ENCODE data around the gene WDFY3.
"Not testable (repeated sequence)": the region's sequence is repeated elsewhere in the genome, so short reads cannot be mapped to it uniquely, and the experiment has no call there.

The WDFY3 gene

DNA sequence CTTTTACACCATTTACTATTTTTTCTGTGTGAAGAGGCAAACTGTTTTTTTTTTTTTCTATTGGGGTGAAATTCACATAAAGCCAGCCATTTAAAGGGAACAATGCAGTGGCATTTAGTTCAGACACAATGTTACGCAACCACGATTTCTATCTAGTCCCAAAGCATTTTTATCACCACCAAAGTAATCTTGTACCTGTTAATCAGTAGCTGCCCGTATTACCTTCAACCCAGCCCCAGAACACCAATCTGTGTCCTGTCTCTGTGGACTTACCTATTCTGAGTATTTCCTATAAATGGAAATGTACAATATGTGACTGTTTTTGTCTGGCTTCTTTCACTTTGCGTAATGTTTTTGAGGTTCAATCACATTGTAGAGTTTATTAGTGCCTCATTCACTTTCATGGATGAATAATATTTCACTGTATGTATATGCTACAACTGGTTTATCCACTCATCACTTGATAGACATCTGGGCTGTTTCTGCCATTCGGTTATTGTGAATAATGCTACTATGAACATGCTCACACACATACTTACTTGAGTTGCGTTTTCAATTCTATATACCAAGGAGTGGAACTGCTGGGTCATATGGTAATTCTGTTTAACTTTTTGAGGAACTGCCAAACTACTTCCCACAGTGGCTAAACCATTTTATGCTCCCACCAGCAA is 267.4 kb downstream of the WDFY3 start:
- no peak for DNase-seq

DNA sequence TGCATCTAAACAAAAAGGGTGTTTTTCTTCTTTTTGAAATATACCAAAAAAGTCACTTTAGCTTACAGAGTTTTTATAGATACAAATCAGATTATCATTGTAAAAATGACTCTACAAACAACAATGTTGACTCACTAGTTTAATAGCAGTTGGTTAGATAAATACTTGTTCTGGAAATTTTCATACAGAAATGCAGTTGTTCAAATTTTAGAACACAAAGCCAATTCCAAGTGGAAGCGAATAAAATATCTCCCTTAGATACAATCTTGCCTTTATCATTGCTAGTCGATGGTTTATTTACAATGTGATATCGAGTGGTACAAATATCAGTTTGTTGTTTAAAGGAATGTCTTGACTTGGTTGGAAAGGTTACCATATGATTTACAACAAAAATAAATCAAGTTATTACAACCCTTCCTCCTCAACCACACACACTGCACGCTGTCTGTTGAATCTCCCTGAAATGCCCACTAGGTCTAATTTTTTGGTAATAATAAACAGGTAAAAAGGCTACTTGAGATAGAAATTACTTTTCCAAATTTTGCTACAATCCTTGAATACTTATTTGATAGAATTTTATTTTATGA is 268.8 kb downstream of the WDFY3 start:
- no peak for DNase-seq

DNA sequence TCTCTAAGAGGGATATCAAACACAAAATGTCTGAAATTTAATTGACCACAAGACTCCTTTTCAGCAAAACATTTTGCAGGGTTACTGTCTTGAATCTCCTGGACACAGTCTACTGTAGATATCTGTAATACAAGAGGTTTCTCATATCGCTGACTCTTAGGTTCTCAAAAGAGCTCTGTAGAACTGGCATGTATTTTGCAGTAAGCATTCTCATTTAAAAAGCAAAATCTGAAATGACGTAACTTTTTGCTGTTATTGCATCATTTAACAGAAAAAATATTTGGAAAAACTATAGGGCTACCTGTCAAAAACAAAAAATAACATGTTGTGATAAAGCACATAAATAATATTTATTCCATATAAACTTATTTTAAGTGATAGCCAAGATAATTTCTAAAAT is 269.3 kb downstream of the WDFY3 start:
- DNase-seq, result no peak

DNA sequence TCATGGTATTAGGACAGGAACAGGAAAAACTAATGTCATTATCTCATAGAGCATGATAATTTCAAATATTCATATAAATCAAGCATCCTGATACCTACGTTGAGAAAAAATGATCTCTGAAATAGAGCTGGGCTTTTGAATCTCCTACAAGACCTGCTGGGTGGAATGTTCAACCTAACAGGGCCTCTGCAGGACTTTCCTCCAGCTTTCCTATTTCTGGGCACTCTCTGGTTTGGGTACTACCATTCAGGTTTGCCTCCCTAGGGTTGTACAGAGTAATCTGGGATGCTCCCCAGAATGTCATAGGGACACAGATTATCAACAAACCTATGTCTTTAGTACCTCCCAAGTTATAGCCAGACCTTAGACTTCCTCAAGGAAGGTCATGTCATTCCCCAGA is 274.7 kb downstream of the WDFY3 start:
- DNase-seq, result no peak

DNA sequence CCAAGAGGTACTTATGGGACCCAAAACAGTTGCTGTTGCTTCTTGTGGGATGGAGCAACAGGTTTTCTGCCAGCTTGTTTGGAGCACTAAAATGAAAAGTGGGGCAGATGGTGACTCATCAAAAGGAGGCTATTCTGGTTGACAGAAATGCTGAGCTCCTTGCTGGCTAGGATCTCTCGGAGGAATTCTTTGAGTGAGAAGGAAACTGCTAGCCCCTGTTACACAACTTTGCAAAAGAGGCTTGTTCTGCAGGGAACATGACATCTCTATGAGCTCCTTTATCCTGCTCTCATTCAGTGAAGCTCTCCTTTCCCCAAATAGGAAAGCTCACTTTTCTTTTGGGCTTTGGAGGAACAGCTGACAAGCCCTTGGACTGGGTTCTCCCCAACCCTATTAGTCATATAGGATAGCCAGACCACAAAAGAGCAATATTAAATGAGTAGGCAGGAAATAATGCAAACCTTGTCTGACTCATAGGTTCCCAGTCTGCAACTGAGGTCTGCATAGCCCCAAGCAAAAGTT is 275.3 kb downstream of the WDFY3 start:
- peak; percentile 89 for DNase-seq

DNA sequence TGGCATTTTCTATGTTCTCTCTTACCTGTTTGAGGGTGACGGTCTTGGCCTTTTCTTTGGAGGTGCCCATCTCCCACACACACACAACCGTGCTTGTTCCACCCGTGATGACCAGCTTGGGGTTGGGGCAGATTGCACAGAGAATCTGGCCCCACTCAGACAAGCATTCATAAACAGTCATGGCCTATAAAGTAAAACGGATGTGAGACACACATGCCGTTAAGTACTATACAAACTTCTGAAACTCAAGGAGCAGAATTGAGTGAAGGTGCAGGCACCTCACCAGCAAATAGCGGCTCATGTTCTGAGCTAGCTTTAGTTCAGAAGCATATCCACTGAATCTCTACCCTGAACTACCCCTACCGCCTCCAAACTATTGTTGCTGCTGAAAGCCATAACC is 276.0 kb downstream of the WDFY3 start:
- no peak for DNase-seq

DNA sequence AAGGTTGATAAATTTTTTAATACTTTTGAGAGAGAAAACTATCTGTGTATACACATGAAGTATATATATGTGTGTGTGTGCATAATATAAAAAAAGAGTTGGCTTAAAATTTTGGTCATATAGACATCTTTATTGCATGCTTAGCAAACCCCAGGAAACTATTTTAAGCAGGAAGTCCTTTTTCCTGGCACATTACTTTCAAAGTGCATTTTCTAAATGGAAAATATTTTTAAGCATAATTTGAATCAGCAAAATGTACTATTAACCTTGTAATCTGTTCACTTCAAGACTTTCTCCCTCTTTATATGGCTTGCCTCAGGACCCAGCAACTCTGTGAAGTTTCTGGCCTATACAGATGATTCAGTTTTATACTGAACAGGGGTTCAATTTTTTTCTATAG is 277.3 kb downstream of the WDFY3 start:
- no peak for DNase-seq

DNA sequence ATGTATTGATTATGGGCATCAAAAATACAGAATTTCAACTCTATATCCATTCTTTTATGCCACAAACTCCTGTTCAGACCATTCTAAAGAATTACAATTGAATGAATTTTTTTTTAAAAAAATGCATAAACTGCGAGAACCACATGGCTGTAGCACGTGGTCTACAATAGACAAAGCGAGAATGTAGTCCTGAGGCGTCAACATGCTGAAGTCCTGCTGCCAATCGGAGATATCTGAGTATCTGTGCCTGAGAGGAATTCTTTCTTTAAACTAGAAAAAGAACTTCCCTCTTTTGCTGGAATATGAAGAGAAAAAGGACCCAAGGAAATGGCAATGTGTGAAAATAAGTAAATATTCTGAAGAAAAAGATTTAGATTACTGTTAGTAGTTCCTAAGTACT is 277.9 kb downstream of the WDFY3 start:
- DNase-seq, result no peak

DNA sequence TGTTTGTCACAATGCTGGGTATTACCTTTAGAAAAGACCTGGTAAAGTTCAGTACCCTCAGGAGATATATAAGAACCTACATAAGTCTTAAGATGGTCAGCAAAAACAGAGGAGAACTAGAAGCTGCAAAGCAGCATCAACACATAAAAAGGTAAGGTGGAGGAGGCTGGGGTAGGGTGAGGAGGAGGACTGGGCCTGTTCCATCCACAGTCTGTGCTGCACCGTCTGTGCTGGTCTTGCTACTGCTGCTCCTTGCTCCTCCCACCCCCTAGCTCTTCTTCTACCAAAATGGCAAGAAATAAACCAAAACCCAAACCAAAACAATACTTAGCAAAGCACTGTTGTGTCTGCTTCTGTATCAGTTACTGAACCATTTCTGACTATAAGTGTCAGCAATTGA is 281.4 kb downstream of the WDFY3 start:
- no peak for DNase-seq

DNA sequence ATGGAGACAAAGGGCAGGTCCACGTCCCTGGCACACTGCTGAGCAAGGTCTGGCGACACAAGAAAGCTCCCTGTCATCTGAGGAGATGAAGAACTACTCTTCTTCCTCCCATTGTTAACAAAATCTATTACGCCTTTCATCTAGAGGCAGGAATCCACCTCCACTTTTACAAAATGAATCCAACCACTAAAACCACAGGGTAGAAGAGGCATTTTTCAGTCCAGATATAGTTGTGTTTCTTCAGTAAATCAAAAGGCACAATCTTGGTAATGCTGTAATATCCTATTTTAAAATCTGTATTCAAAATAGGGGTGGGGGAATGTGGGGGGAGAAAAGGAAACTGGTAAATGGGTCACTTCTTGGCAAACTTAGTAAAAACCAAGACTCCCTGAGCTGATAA is 282.1 kb downstream of the WDFY3 start:
- DNase-seq, result no peak

DNA sequence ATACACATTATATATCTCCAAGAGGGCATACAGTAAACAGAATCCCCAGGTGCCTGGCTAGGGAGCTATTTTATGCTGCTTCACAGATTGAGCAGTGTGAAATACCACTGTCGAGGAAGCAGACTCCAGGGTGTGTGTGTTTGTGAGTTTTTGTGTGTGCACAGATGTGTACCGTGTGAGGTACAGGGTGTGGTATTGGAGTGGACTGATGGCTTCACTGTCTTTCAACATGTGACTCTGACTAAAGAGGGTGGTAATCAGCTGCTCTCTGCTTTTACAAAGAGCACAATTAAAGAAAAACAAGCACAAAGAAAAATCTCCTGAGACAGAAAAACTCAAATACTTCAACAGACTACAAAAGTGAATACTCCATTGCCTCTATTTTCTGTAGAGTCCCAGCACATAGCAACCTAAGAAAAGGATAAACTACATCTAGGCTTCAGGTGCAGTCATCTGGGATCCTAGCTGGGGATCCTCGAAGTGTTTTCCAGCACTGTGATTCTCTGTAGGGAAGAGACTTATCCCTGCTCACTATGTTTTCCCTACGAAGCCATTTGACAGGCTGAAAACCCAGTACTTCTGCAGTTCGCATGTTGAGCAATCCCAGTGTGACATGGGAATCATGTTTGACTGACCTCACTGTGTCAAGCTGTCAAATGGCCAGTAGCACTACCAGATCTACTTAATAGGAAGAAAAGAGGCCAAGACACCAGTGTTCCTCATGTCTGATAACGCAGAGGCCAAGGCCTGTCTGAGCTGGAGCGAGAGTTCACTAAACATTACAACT is 283.2 kb downstream of the WDFY3 start:
- DNase-seq, result no peak

DNA sequence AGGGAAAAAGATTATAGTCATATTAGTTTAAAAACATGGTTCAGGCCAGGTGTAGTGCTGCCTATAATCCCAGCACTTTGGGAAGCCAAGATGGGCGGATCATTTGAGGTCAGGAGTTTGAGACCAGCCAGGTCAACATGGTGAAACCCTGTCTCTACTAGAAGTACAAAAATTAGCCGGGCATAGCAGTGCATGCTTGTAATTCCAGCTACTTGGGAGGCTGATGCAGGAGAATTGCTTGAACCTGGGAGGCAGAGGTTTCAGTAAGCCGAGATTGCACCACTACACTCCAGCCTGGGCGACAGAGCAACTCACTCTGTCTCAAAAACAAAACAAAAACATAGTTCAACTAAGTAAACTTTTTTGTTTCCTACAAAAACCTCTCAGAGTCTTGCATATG is 283.8 kb downstream of the WDFY3 start:
- DNase-seq, result not testable (repeated sequence)

DNA sequence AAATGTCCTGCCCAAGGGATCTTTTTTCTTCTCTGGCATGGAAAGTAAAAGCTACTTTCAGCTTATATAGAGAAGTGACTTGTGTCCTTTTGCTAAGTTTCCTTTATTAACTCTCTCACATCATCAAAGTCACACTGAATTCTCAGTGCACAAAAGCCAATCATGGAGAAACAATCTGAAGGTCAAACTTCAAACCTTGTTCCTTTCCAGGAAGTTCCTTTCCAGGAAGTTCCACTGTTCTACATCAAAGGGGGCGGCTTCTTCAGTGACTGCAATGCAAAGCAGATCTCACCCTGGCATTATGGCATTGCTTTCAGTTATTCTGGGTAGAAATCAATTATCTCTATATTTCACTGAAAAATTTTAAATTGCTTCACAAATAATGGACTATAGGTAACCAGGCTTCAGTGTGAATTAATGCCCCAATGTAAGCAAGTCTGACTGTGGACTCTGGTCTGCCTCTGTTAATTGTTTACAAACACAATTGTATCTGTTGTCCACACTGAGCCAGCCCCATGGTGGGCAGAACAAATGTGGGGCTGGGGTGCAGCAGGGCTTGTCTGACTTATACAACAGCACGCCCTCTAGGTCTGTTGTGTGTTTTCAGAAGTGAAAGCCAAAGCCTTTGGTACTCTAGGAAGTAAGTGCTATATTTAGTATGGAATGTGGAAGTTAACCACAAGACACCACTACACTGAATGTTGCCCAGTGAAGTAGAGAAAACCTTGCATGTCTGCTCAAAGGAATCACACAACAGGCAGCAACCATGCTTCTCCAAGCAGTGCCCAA is 284.8 kb downstream of the WDFY3 start:
- DNase-seq, result peak; percentile 53

DNA sequence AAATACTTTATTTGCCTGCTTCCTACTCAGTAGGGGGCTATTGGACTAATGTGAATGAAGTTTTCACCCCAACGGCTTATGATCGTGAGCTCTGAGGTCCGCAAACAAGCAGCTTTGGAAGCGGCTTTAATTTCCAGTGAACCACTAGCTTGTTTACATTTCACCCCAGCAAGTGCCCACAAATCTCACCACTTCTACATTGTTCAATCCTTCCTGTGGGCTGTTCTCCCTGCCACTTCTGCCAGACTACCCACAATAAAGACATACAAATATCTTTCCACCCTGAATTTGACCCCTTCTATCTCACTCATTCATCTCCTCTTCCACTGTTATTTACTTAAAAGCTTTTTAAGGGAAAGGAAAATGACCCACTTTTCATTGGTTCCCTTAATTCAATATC is 285.5 kb downstream of the WDFY3 start:
- DNase-seq, result no peak

DNA sequence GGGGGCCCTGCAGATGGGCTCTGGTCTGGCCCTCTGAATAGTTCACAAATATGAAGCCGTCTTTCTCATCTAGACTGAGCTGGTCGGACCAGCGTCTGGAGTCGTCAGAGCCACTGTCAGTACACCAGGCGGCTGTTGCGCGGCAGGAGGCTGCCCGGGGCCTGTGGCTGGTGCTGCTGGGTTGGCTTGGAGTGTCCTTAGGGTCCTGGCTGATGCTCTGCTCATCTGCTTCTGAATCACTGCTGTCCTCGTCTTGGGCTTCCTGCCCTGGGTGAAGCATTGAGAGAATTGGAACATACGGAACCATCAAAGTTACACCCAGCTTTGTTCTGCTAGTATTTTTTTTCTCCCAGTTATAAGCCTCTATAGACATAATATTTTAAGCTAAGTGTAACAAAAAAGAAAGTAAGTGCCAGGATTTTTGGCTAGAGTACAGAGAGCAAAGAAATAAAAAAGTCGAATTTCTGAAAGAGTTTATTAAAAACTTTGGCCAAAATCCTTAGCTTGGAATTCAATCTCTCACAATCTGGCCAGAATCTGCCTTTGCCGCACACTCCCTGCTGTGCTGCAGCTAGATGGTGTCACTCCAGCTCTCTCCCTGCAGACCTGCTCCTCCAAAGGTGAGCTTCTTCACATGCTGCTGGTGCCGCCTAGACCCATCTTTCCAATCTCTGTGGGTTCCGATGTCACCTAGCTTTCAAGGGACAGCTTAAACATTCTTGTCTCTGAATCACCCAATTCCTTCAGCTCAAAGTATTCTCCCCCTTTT is 287.3 kb downstream of the WDFY3 start:
- DNase-seq, result no peak

DNA sequence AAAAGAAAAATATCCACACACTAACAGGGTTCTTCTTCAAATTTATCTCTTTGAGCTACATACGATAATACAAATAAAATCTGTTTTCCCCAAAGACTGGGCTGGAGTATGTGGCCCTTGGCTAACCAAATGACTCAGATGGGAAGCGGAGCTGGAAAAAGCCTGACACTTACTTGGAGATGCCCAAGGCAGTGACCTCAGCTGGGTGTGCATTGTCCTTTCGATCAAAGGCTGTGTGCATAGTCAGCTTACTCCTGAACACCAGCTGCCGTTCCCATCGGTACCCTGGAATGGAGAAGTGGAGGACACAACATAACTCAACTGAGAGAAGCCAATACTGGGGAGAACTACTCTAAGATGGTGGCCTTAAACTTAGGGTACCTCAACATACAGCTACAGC is 288.5 kb downstream of the WDFY3 start:
- DNase-seq, result no peak

DNA sequence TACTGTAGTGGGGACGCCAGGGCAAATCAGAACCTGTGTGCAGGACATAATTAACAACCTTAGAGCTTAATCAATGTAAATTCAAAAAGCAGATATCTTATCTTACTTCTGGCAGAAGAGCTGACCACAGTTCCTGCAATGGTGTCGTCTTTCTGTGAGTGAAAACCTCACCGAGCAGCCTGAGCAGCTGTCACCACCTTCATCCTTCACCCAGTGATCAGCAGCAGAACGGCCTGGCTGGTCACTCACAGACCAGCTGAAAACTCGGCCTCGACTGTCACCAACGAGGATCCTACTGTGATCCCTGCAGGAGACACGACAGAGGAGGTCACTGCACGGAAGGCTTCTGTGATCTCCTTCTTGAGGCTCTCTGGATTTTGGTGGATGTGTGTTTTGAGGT is 289.4 kb downstream of the WDFY3 start:
- no peak for DNase-seq

DNA sequence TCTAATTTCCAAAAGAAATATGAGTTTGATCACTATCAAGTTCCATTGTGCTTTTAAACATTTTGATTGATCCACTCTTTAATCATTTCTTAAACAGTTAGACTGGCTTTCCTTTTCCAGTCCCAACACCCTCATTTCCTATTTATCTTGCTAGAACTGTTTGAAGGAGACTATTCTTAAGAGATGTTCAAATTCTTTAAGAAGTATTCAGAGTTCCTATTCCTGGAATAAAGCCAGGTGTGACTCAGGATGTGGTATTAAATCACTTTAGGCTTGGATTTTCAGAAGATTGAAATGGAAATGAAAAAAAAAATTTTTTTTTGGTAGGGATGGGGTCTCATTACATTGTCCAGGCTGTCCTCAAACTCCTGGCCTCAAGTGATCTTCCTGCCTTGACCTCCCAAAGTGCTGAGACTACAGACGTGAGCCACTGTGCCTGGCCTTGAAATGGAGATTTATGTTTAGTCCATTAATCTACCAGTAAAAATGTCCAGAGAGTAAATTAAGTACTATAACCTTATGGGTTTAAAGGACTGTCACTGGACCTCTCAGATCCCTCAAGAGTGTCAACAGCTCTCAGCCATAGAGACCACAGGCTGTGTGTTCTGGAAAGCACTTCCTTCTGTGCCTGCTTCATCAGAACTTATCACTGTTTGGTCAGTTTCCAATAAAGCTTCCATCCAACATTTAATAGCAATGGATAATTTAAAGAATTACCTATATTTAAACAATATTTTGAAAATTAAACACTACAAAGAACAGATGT is 292.8 kb downstream of the WDFY3 start:
- DNase-seq, result peak; percentile 64

DNA sequence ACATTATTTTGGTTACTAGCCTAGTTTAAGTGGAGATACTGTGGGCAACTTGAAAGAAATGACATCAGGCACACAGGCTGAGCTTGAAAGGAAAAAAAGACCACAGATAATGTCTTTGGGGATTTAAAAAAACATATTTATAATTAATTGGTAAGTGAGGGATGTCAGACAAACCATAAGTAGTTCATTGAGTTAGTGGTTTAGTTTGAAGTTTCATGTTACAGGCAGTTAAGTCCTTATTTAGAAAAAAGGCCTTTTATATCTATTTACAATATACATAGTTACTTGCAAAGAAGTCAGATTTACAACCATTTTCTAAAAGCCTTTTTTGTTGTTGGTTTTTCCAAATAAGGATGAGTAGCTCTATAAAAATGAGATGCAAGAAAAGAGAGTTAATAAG is 294.3 kb downstream of the WDFY3 start:
- DNase-seq, result no peak

DNA sequence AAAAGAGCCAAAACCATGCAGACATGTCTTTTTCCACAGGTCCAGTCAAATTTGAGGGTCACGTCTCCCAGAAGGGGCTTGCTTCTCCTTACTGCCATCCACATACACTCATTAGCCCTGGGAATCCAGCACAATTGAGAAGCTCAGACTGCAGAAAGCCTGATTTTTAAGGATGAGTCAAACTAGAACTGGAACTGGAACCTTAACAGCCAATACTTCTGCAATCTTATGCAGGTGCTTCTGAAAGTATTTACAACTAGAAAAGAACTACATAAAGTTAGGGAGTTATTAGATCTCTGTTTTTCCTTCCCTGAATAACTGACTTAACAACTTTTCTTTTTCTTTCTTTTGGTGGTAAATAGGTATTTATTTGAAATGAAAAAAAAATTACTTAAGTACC is 297.3 kb downstream of the WDFY3 start:
- DNase-seq, result no peak

DNA sequence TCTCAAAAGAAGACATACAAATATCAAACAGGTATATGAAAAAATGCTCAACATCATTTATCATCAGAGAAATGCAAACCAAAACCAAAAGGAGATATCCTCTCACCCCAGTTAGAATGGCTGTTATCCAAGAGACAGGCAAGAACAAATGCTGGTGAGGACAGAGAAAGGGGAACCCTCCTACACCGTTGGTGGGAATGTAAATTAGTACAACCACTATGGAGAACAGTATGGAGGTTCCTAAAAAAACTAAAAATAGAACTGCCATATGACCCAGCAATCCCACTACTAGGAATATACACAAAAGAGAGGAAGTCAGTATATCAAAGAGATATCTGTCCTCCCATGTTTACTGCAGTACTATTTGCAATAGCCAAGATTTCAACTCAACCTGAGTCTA is 300.1 kb downstream of the WDFY3 start:
- no peak for DNase-seq

DNA sequence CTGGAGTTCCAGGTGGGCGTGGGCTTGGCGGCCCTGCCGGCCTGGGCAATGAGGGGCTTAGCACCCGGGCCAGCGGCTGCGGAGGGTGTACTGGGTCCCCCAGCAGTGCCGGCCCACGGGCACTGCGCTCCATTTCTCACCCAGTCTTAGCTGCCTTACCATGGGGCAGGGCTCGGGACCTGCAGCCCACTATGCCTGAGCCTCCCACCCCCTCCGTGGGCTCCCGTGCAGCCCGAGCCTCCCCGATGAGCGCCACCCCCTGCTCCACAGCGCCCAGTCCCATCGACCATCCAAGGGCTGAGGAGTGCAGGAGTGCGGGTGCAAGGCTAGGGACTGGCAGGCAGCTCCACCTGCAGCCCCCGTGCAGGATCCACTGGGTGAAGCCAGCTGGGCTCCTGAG is 301.7 kb downstream of the WDFY3 start:
- not testable (repeated sequence) for DNase-seq
